K562 (cell line): Measurements from ENCODE around the gene IL17REL. TPM values are rescaled to one million over a fixed set of nuclear protein-coding genes. Genes with fewer than 3 reads are reported as not detected.

Source experiments
- ARID1B ChIP-seq: fragments of 450-650 bp; IDR thresholded peaks from 2 replicates; pipeline ENCODE4 v1.6.1; 2016; ENCODE audit warnings: antibody characterized with exemption, mild to moderate bottlenecking, inconsistent platforms
- ARNT ChIP-seq, 2 experiments: fragments of 450-650 bp; IDR thresholded peaks; 2 replicates each; pipeline ENCODE4 v1.6.1; 2016; ENCODE audit warnings: mild to moderate bottlenecking in 1 of 2
- ELF1 ChIP-seq: fragments of 200-800 bp; sonication (Bioruptor generic); IDR thresholded peaks from 2 replicates; pipeline ENCODE4 v1.6.1; 2016; ENCODE audit warnings: missing genetic modification characterization, missing compliant biosample characterization
- GTF2E2 ChIP-seq: fragments of 200-800 bp; sonication (Bioruptor generic); IDR thresholded peaks from 2 replicates; pipeline ENCODE4 v1.6.1; 2016; ENCODE audit warnings: missing genetic modification characterization, missing compliant biosample characterization
- IRF2 ChIP-seq: sonication (generic); formaldehyde crosslinking; IDR thresholded peaks from 2 replicates; pipeline ENCODE4 v1.8.1; 2022; ENCODE audit warnings: mild to moderate bottlenecking, missing genetic modification reagents
- KLF6 ChIP-seq: fragments of 250-450 bp; sonication (Bioruptor Pico); IDR thresholded peaks from 2 replicates; pipeline ENCODE4 v1.4.0; 2020; ENCODE audit warnings: mild to moderate bottlenecking, moderate library complexity, borderline replicate concordance
- LEF1 ChIP-seq: fragments of 450-650 bp; IDR thresholded peaks from 2 replicates; pipeline ENCODE4 v1.6.1; 2016; ENCODE audit warnings: mild to moderate bottlenecking
- MAFG ChIP-seq: fragments of 450-650 bp; conservative IDR thresholded peaks from 2 replicates; pipeline ENCODE4 v1.6.1; 2016; ENCODE audit warnings: missing genetic modification characterization, missing compliant biosample characterization
- MECOM ChIP-seq: fragments of 250-450 bp; sonication (Bioruptor Pico); IDR thresholded peaks from 2 replicates; pipeline ENCODE4 v1.8.0; 2022; ENCODE audit warnings: inconsistent platforms
- MTA1 ChIP-seq: fragments of 450-650 bp; IDR thresholded peaks from 2 replicates; pipeline ENCODE4 v1.6.1; 2017; ENCODE audit warnings: borderline replicate concordance
- MTA3 ChIP-seq: fragments of 450-650 bp; formaldehyde crosslinking; IDR thresholded peaks from 2 replicates; pipeline ENCODE4 v1.6.1; 2017; ENCODE audit warnings: mild to moderate bottlenecking, borderline replicate concordance
- MXI1 ChIP-seq: IDR thresholded peaks from 2 replicates; pipeline ENCODE4 v1.6.1; 2011; ENCODE audit warnings: low read depth, mild to moderate bottlenecking, improper control_type of control experiment, low read length
- NCOA1 ChIP-seq: fragments of 450-650 bp; IDR thresholded peaks from 2 replicates; pipeline ENCODE4 v1.6.1; 2016; ENCODE audit warnings: low read depth
- NFE2 ChIP-seq: IDR thresholded peaks from 2 replicates; pipeline ENCODE4 v1.6.1; 2014; ENCODE audit warnings: antibody characterized with exemption, low read depth
- NR2C1 ChIP-seq, 2 experiments: fragments of 450-650 bp; IDR thresholded peaks; 2 replicates each; pipeline ENCODE4 v1.6.1; 2017; ENCODE audit warnings: mild to moderate bottlenecking in 2 of 2, antibody characterized with exemption in 1 of 2, inconsistent platforms in 1 of 2, missing compliant biosample characterization in 1 of 2, missing genetic modification characterization in 1 of 2
- NRF1 ChIP-seq, 2 experiments: fragments of 450-650 bp; IDR thresholded peaks in 1 of 2; conservative IDR thresholded peaks in 1 of 2; 2 replicates each; pipeline ENCODE4 v1.6.1; 2014; ENCODE audit warnings: mild to moderate bottlenecking in 2 of 2
- PHF8 ChIP-seq: fragments of 200-600 bp; sonication (generic); IDR thresholded peaks from 2 replicates; pipeline ENCODE4 v1.6.1; 2012; ENCODE audit warnings: mixed run types, mild to moderate bottlenecking, inconsistent platforms, low read length, moderate library complexity, borderline replicate concordance
- PRDM10 ChIP-seq: fragments of 450-650 bp; IDR thresholded peaks from 2 replicates; pipeline ENCODE4 v1.6.1; 2018; ENCODE audit not compliant: partially characterized antibody
- PTRF ChIP-seq: fragments of 450-650 bp; IDR thresholded peaks from 2 replicates; pipeline ENCODE4 v1.6.1; 2016; ENCODE audit warnings: mild to moderate bottlenecking, missing genetic modification characterization, missing compliant biosample characterization
- RBM14 ChIP-seq: fragments of 200-400 bp; formaldehyde crosslinking; IDR thresholded peaks from 2 replicates; pipeline ENCODE4 v1.6.1; 2018; ENCODE audit warnings: low read depth, mild to moderate bottlenecking, low read length, moderate library complexity, borderline replicate concordance; ENCODE audit not compliant: insufficient read depth
- RBM39 ChIP-seq: fragments of 200-400 bp; formaldehyde crosslinking; optimal IDR thresholded peaks from 2 replicates; pipeline ENCODE3; 2018; ENCODE audit warnings: low read depth, low read length
- TAL1 ChIP-seq: fragments of 450-650 bp; IDR thresholded peaks from 2 replicates; pipeline ENCODE4 v1.6.1; 2016; ENCODE audit warnings: mild to moderate bottlenecking
- TFAP4 ChIP-seq: sonication (generic); formaldehyde crosslinking; IDR thresholded peaks from 2 replicates; pipeline ENCODE4 v1.8.0; 2022; ENCODE audit warnings: missing genetic modification reagents, mild to moderate bottlenecking, moderate library complexity, borderline replicate concordance
- ZBED1 ChIP-seq: IDR thresholded peaks from 2 replicates; pipeline ENCODE4 v1.6.1; 2014
- ZBTB7A ChIP-seq: IDR thresholded peaks from 2 replicates; pipeline ENCODE4 v1.6.1; 2011; ENCODE audit warnings: low read depth, mild to moderate bottlenecking, low read length, moderate library complexity, borderline replicate concordance; ENCODE audit not compliant: control insufficient read depth
- ZFPM2 ChIP-seq: fragments of 250-450 bp; sonication (Bioruptor Pico); IDR thresholded peaks from 2 replicates; pipeline ENCODE4 v1.5.1; 2022; ENCODE audit warnings: mild to moderate bottlenecking
- ZNF77 ChIP-seq: fragments of 250-450 bp; sonication (Bioruptor Pico); IDR thresholded peaks from 2 replicates; pipeline ENCODE4 v1.5.0; 2020
- polyA plus RNA-seq, 8 experiments: library from polyadenylated mRNA; depleted of rRNA in 4 of 8; stranded (reverse) in 5 of 8; unstranded in 3 of 8; fragments of >200 nt; fragmentation: Nextera tagmentation in 2 of 8; fragmentation: Illumina TruSeq in 1 of 8; extraction: Ambion mirVana in 2 of 8; extraction: Trizol in 1 of 8; gene quantifications; 2 replicates each; pipeline versions ENCODE4 v1.2.1 to v1.2.3, GENCODE V29; 2011 to 2014; ENCODE audit warnings: inconsistent platforms in 1 of 8, missing spikeins in 1 of 8
- total RNA-seq, 7 experiments: library from RNA; depleted of rRNA in 6 of 7; stranded (reverse); fragments of >200 nt in 6 of 7; fragmentation: Illumina TruSeq in 2 of 7; extraction: Trizol in 2 of 7; gene quantifications; 2 replicates each; pipeline versions ENCODE4 v1.2.1 to v1.2.3, GENCODE V29; 2011 to 2021; ENCODE audit warnings: low replicate concordance in 1 of 7

IL17REL gene
- total and polyA plus RNA-seq, 9 of the 15 experiments (the other 6 are each of a cell fraction or from before 2014, with no cell fraction given): 0.05 to 0.42 (median 0.11) TPM; not detected in 4

- TF ChIP-seq TFAP4 (CRISPR knock-in tag) (no peak), NFE2 (no peak), ELF1 (tag) (no peak), KLF6 (no peak), ARNT (IDR thresholded peaks at IDR 0.05) (no peak), MECOM (CRISPR knock-in tag) (no peak), NR2C1 (IDR thresholded peaks at IDR 0.05) (peak; percentile 67), NR2C1 (tag; IDR thresholded peaks at IDR 0.05) (peak; percentile 64), MTA3 (peak; percentile 12; the same call in 1 of the 2 replicates), MAFG (tag) (no peak), ZNF77 (no peak), PTRF (tag) (no peak), RBM14 (no peak), MXI1 (no peak), TAL1 (no peak), NRF1 (conservative IDR thresholded peaks at IDR 0.05 in 1 of 2, IDR thresholded peaks at IDR 0.05 in 1 of 2) (peak; percentile 75 to 78), ZFPM2 (CRISPR knock-in tag) (no peak), MTA1 (no peak), ZBTB7A (peak; percentile 8; the same call in 1 of the 2 replicates), LEF1 (no peak), NCOA1 (no peak), RBM39 (no peak), PHF8 (peak; percentile 38; the same call in 1 of the 2 replicates), IRF2 (no peak), ARID1B (no peak), ZBED1 (no peak), PRDM10 (peak; percentile 18), GTF2E2 (tag) (no peak)
These were observed 41.1 kb downstream of the IL17REL start (continued) for GRCh38 chr22:49971232-49972162.
